Activated naive CD8-positive, alpha-beta T cell treated with anti-CD3 and anti-CD28 coated beads for 36 hours (primary cell): ENCODE results near the gene NADK. TPM values are rescaled to one million over a fixed set of nuclear protein-coding genes. Genes with fewer than 3 reads are reported as not detected.

Source experiments
- DNase-seq: peaks from one replicate; pipeline ENCODE4 v3.0.0; 2021
- H3K27ac Mint-ChIP-seq: one replicate; pipeline ENCODE4 v1.8.0; 2022; ENCODE audit warnings: mild to moderate bottlenecking, moderate library complexity, mixed read lengths
- H3K27me3 Mint-ChIP-seq: one replicate; pipeline ENCODE4 v1.8.0; 2022; ENCODE audit warnings: mild to moderate bottlenecking, mixed read lengths
- H3K36me3 Mint-ChIP-seq: one replicate; pipeline ENCODE4 v1.8.0; 2021; ENCODE audit warnings: mild to moderate bottlenecking, mixed read lengths
- H3K4me1 Mint-ChIP-seq: one replicate; pipeline ENCODE4 v1.8.0; 2021; ENCODE audit warnings: mixed read lengths
- H3K4me3 Mint-ChIP-seq: one replicate; pipeline ENCODE4 v1.8.0; 2022; ENCODE audit warnings: mild to moderate bottlenecking, moderate library complexity, mixed read lengths
- H3K9me3 Mint-ChIP-seq: one replicate; pipeline ENCODE4 v1.8.0; 2022; ENCODE audit warnings: mixed read lengths
- total RNA-seq, 2 experiments: library from RNA; stranded (reverse); gene quantifications; one replicate each; pipeline ENCODE4 v1.2.3, GENCODE V29; 2021

The NADK gene
- 10 to 100 TPM; 74.7 to 77.1 TPM for total RNA-seq

- Mint-ChIP-seq H3K9me3 (no peaks in the 10 kb centered on the region), H3K27me3 (no peaks in the 10 kb centered on the region), H3K27ac (peak within 1 kb of the TSS; percentile 86), H3K4me3 (peak within 1 kb of the TSS; percentile 85), H3K36me3 (peaks cover 18% of the 10 kb centered on the region), H3K4me1 (peaks cover 52% of the 10 kb centered on the region)
- peak; percentile 87 for DNase-seq
These were observed at the start of gene NADK for GRCh38 chr1:1777950-1778662. NADK (minus strand) TSS chr1:1778470; CDS start chr1:1765406, 13,064 bp downstream.

GRCh38 chr1:1827089-1827848 is 49.0 kb upstream of the NADK start:
- no peaks in the 10 kb centered on the region for H3K9me3 Mint-ChIP-seq
- no peaks in the 10 kb centered on the region for H3K27me3 Mint-ChIP-seq
- H3K4me3 Mint-ChIP-seq, result no peak overlapping the region
- H3K4me1 Mint-ChIP-seq, result peaks cover 35% of the 10 kb centered on the region
- peaks cover 17% of the 10 kb centered on the region for H3K36me3 Mint-ChIP-seq
- DNase-seq, result no peak
- H3K27ac Mint-ChIP-seq, result peak overlapping the region; percentile 38

GRCh38 chr1:1826356-1827088 is 48.3 kb upstream of the NADK start:
- Mint-ChIP-seq H3K4me1 (peaks cover 34% of the 10 kb centered on the region), H3K9me3 (no peaks in the 10 kb centered on the region), H3K36me3 (peaks cover 17% of the 10 kb centered on the region), H3K27me3 (no peaks in the 10 kb centered on the region), H3K4me3 (no peak overlapping the region), H3K27ac (peak overlapping the region; percentile 16)
- DNase-seq, result no peak

GRCh38 chr1:1825217-1825616 is 46.9 kb upstream of the NADK start:
- Mint-ChIP-seq H3K27me3 (no peaks in the 10 kb centered on the region), H3K27ac (peak overlapping the region; percentile 73), H3K36me3 (peaks cover 22% of the 10 kb centered on the region), H3K9me3 (no peaks in the 10 kb centered on the region), H3K4me3 (no peak overlapping the region), H3K4me1 (peaks cover 36% of the 10 kb centered on the region)
- DNase-seq, result no peak

GRCh38 chr1:1819762-1820161 is 41.5 kb upstream of the NADK start:
- Mint-ChIP-seq H3K4me3 (no peak overlapping the region), H3K27me3 (no peaks in the 10 kb centered on the region), H3K36me3 (peaks cover 22% of the 10 kb centered on the region), H3K4me1 (peaks cover 14% of the 10 kb centered on the region), H3K9me3 (no peaks in the 10 kb centered on the region), H3K27ac (no peak overlapping the region)
- DNase-seq, result no peak

- Mint-ChIP-seq H3K27me3 (no peaks in the 10 kb centered on the region), H3K9me3 (no peaks in the 10 kb centered on the region), H3K4me1 (peaks cover 5% of the 10 kb centered on the region), H3K27ac (no peak overlapping the region), H3K36me3 (peaks cover 19% of the 10 kb centered on the region), H3K4me3 (no peak overlapping the region)
- no peak for DNase-seq
These were observed 39.0 kb upstream of the NADK start for GRCh38 chr1:1817221-1817620.

- DNase-seq, result no peak
- no peaks in the 10 kb centered on the region for H3K9me3 Mint-ChIP-seq
- H3K4me1 Mint-ChIP-seq, result peaks cover 4% of the 10 kb centered on the region
- peak overlapping the region; percentile 34 for H3K27ac Mint-ChIP-seq
- H3K27me3 Mint-ChIP-seq, result no peaks in the 10 kb centered on the region
- H3K36me3 Mint-ChIP-seq, result peaks cover 13% of the 10 kb centered on the region
- no peak overlapping the region for H3K4me3 Mint-ChIP-seq
These were observed 37.5 kb upstream of the NADK start for GRCh38 chr1:1815606-1816281.

GRCh38 chr1:1809489-1809888 is 31.2 kb upstream of the NADK start:
- H3K4me1 Mint-ChIP-seq, result peaks cover 9% of the 10 kb centered on the region
- H3K4me3 Mint-ChIP-seq, result no peak overlapping the region
- H3K27ac Mint-ChIP-seq, result no peak overlapping the region
- no peaks in the 10 kb centered on the region for H3K27me3 Mint-ChIP-seq
- peaks cover 15% of the 10 kb centered on the region for H3K36me3 Mint-ChIP-seq
- H3K9me3 Mint-ChIP-seq, result no peaks in the 10 kb centered on the region
- no peak for DNase-seq

GRCh38 chr1:1808206-1808605 is 29.9 kb upstream of the NADK start:
- no peak overlapping the region for H3K4me3 Mint-ChIP-seq
- no peak overlapping the region for H3K27ac Mint-ChIP-seq
- no peak for DNase-seq
- peaks cover 18% of the 10 kb centered on the region for H3K36me3 Mint-ChIP-seq
- H3K4me1 Mint-ChIP-seq, result peaks cover 9% of the 10 kb centered on the region
- H3K9me3 Mint-ChIP-seq, result no peaks in the 10 kb centered on the region
- H3K27me3 Mint-ChIP-seq, result no peaks in the 10 kb centered on the region

GRCh38 chr1:1806890-1807289 is 28.6 kb upstream of the NADK start:
- no peak for DNase-seq
- Mint-ChIP-seq H3K27me3 (no peaks in the 10 kb centered on the region), H3K4me3 (no peak overlapping the region), H3K4me1 (peaks cover 11% of the 10 kb centered on the region), H3K9me3 (no peaks in the 10 kb centered on the region), H3K27ac (peak overlapping the region; percentile 63), H3K36me3 (peaks cover 20% of the 10 kb centered on the region)

GRCh38 chr1:1804301-1804700 is 26.0 kb upstream of the NADK start:
- H3K36me3 Mint-ChIP-seq, result peaks cover 20% of the 10 kb centered on the region
- peak overlapping the region; percentile 13 for H3K27ac Mint-ChIP-seq
- no peaks in the 10 kb centered on the region for H3K27me3 Mint-ChIP-seq
- no peak overlapping the region for H3K4me3 Mint-ChIP-seq
- peaks cover 20% of the 10 kb centered on the region for H3K4me1 Mint-ChIP-seq
- DNase-seq, result no peak
- no peaks in the 10 kb centered on the region for H3K9me3 Mint-ChIP-seq

GRCh38 chr1:1802871-1803270 is 24.6 kb upstream of the NADK start:
- no peak for DNase-seq
- Mint-ChIP-seq H3K4me1 (peaks cover 20% of the 10 kb centered on the region), H3K4me3 (no peak overlapping the region), H3K9me3 (no peaks in the 10 kb centered on the region), H3K36me3 (peaks cover 20% of the 10 kb centered on the region), H3K27ac (peak overlapping the region; percentile 28), H3K27me3 (no peaks in the 10 kb centered on the region)

GRCh38 chr1:1799716-1800115 is 21.4 kb upstream of the NADK start:
- H3K27ac Mint-ChIP-seq, result peak overlapping the region; percentile 50
- peaks cover 13% of the 10 kb centered on the region for H3K4me1 Mint-ChIP-seq
- no peak overlapping the region for H3K4me3 Mint-ChIP-seq
- no peak for DNase-seq
- peaks cover 14% of the 10 kb centered on the region for H3K36me3 Mint-ChIP-seq
- no peaks in the 10 kb centered on the region for H3K9me3 Mint-ChIP-seq
- no peaks in the 10 kb centered on the region for H3K27me3 Mint-ChIP-seq

GRCh38 chr1:1797731-1798341 is 19.6 kb upstream of the NADK start:
- DNase-seq, result no peak
- H3K27me3 Mint-ChIP-seq, result no peaks in the 10 kb centered on the region
- H3K4me3 Mint-ChIP-seq, result no peak overlapping the region
- no peaks in the 10 kb centered on the region for H3K9me3 Mint-ChIP-seq
- peak overlapping the region; percentile 50 for H3K27ac Mint-ChIP-seq
- H3K36me3 Mint-ChIP-seq, result peaks cover 13% of the 10 kb centered on the region
- H3K4me1 Mint-ChIP-seq, result peaks cover 13% of the 10 kb centered on the region
